Stimulated activated CD8-positive, alpha-beta memory T cell treated with anti-CD3 and anti-CD28 coated beads, Interleukin-2, amount 100 ng/mL, for 1 hour (primary cell): ENCODE results near the gene KCNE2.

ENCODE experiments used
- DNase-seq, 2 donors: peaks; one replicate each; pipeline ENCODE4 v3.0.0-alpha.2; 2020; ENCODE audit warnings: low read depth in 2 of 2

Gene KCNE2, protein sequence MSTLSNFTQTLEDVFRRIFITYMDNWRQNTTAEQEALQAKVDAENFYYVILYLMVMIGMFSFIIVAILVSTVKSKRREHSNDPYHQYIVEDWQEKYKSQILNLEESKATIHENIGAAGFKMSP

DNA sequence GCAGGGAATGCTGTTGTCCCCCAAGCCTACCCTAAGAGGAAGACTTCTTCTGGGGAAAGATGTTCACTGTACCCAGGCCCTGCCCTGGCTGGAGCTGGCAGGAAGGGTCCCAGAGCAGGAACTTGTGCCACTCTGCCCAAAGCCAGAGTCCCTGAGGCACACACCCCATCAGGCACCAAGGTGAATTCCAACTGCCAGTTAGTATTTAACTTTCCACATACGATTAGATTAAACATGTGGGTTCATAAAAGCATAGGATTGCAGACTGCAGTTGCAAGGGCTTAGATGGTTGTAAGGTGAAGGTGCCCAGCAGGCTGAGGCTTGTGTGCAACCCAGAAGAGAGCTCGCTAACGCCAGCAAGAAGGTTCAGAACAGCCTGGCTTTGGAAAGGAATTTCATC is at the start of gene KCNE2:
Gene KCNE2, plus strand, starts transcription at position 274 of the 400 bp plus-strand sequence. CDS start 6,473 bp downstream, outside the sequence.
- no peak for DNase-seq

DNA sequence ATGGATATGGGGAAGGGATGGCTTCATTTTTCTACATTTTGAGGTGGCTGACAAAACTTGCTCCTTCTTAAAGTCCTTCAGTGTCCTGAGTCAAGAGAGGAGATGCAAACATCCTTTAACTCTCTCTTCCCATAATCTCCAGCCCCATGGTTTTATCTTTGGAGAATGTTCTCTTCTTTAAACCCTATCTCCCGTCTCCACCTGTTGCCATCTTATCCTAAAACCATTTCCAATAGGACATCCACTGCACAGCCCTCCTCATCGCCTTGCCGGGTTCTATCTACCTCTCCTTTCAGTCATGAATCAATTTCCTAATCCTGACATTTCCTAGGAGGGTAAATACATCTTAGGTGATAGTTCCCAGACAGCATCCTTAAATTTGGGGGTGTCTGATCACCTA is 44.2 kb upstream of the KCNE2 start:
- no peak for DNase-seq

DNA sequence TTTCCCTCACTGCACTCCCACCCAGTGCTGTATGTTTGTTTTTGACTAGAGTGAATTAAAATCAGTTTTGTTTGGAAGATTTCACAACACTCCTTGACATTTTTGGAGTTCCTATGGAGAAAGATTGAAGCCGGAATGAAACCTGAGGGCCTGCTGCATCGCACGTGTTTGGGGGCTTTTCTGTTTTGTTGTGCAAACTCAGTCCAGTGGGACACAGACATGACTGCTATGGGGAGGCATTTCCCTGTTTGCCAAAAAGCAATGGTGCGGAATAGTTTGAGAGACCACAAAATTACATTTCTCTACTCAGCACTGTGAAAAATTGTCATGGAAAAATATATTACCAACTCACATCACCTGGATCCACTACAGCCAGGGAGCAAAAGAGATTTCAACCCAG is 43.8 kb upstream of the KCNE2 start:
- no peak for DNase-seq

DNA sequence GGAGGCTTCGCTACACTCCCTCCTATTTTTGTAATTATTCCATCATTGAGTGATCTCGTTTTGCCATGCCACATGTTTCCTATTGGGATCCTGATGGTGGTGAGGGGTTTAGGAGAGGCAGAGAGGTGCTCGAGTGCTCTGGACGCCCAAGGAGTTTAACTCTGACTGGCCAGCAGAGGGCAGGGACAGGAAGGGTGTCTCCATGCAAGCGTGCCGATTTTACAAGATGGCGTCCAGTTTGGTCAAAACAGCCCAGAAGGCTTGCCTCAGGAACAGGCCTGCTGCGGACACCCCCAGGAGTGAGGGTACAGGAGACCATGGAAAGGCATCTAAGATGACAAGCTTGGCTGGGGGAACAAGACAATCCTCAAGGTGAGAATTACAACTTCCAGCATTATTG is 33.8 kb upstream of the KCNE2 start:
- no peak for DNase-seq

DNA sequence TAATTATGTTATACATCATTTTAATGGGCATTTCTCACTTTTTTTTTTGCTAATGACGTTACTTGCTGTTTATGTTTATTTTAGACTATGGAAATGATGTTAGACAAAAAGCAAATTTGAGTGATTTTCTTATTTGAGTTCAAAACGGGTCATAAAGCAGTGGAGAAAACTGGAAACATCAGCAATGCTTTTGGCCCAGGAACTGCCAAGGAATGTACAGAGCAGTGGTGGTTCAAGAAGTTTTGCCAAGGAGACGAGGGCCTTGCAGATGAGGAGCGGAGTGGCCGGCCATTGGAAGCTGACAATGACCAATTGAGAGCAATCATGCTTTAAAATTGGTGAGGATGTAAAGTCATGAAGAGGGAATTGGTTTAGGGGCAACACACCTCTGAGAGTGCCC is 32.1 kb upstream of the KCNE2 start:
- DNase-seq = no peak

DNA sequence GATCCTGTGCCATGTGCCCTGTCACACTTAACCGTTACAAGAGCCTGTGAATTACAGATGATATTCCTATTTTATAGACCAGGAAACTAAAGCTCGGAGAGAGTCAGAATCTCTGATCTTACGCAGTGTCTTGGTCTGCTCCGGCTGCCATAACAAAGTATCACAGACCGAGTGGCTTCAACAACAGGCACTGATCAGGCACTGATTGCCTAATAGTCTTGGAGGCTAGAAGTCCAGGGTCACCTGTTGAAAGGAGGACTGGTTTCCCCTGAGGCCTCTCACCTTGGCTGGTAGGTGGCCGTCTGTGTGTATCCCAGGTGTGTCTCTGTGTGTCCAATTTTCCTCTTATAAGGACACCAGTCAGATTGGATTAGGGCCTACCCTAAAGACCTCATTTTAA is 31.5 kb upstream of the KCNE2 start:
- no peak for DNase-seq

DNA sequence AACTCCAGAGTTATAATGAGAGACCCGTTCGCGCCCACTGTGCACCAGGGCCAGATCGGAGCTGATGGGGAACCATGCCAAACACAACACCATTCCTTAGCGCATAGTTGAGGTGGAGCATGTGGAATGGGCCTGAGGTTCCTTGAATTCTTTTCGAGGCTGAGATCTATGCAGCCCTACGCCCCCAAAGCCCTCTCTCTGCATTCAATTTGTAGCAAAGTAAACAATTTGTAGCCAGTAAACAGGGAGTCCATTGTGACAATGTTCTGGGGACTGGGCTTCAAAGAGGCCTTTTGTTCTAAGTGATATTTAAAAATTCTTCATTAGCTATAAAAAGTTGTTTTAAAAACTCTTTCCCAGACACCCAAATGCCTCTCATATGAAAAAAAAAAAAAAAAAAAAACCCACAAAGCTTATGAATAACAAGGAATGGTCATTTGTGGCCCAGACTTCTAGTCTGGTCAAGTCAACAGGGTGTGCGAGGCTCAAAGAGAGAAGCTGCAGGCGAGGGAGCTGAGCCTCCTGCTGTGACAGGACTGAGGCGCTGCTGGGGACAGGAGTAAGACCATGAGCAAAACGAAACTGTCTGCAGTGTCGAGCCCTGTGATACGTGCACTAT is 30.6 kb upstream of the KCNE2 start:
- no peak for DNase-seq

DNA sequence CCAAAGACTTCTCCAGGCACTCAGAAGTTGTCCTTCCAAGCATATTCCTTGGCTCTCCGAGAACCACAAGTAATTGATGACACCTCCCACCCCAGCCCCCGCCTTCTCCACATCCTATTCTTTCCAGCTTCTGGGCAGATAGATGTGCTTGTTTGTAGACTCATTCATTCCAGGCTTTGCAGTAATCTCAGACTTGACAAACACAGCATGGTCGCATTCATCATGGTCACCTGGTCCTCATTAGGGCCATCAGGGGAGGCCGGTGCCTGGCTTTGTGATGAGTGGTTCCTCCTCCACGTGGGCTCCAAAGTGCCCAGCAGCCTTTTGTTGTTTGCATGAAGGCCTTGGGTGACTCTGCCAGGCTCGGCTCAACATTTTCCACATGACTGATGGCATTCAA is 28.5 kb upstream of the KCNE2 start:
- DNase-seq = no peak

DNA sequence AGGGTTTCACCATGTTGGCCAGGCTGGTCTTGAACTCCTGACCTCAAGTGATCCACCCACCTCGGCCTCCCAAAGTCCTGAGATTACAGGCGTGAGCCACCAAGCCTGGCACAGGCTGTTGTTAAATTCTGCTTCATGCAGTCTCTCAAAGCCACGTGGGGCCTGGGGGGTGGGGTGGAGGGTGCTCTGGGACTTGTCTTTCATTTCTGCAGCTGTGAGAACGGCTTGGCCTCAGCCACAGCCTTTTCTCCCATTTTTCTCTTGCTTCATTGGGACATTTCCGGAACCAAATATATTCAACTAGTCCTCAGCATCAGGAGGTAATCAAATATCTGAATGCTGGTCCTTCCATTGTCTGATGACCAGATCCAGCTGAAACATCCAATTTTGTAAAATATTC is 27.6 kb upstream of the KCNE2 start:
- no peak for DNase-seq

DNA sequence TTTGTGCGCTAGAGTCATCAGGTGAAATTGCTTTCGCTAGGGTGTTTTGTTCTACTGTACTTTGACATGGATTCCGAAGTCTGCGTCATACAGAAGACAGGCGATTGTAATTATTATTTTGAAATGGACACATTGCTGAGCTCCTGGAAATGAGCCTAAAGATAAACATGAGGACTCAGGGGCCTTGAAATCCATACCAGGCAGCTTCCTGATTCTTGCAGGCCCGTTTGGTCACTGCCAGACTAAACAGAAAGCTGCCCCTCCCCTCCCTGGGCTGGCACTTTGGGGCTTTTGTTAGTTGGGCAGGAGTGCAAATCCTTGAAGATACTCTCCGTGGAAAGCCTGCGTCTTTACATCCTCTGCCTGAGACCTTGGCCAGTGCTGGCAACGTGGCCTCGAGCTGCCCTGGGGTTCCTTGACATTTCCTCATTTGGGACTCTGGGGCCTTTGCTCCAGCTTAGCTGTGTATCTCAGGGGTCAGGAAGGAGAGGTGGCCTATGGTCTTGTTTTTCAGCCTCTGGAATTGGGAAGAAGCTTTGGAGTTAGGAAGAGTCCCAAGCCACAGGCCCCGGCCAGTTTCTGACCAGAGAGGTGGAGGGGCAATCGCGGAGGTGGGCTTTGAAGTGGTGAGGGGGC is 26.9 kb upstream of the KCNE2 start:
- no peak for DNase-seq

DNA sequence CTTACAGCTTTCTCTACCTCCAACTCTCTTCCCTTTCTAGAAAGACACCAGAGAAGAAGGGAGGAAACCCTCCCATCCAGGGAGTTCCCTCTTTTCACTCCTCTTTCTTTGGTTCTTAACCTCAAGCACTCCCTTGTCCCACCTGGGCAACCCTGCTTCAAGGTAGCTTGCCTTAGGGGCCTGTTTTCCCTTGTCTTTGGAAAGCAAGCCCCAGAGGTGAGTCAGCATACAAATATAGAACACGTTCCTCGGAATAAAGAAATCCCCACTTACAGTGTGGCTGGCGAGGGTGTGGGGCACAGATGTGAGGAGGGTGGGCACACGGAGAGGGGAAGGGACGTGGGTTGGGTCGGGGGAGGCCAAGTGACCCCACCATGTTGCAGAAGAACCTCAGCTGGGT is 26.1 kb upstream of the KCNE2 start:
- DNase-seq = no peak

DNA sequence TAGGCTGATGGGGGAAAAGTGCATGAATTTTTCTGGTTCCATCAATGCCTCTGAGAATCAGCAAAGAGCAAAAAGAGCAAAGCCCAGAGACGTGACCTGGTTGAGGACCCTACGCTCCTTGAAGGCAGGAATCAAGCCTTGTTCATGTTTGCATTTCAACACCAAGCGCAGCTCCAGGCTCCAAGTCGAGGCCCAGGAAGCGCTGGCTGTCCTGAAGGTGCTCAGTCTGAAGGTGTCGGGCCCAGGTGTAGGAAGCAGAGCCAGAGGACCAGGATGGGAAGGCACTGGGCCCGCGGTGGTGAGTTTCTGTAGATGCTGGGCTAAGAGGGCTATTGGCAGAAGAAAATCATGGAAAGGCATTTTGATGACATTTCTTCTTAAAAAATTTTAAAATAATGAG is 25.6 kb upstream of the KCNE2 start:
- no peak for DNase-seq

DNA sequence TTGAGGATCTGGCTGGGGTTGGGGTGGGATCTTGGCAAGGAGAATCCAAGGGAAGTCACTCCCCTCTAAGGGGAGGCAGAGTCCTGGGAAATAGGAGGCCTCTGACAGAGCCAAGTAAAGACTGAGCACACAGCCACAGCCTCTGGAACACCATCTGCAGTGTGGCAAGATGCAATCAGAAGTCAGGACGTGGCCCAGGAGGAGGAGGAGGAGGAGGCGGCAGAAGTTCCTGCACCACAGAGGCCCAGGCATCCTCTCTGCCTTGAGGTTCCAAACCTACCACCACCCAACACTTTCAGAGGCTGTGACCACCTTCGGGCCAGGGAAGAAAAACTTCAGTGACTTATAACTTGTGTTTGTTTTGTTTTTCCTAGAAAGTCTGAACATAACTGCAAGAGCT is 23.7 kb upstream of the KCNE2 start:
- no peak for DNase-seq

DNA sequence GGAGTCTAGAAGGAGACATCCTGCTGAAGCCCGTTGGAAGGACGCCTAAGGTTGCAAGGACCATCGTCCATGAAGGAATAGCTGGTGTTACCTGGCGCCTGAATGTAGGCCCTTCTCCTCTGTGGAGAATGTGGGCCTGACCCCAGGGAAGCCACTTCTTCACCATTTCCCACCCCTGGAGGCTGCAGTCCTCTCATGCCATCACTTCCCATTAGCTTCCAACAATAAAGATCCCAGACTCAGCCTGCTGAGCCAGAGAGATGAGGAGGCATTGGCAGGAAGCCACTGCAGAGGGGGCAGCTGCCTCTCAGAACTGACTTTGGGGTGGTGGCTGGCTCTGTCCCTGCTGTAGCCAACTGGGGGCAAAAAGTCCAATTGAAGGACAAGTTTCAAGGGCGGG is 21.3 kb upstream of the KCNE2 start:
- no peak for DNase-seq

DNA sequence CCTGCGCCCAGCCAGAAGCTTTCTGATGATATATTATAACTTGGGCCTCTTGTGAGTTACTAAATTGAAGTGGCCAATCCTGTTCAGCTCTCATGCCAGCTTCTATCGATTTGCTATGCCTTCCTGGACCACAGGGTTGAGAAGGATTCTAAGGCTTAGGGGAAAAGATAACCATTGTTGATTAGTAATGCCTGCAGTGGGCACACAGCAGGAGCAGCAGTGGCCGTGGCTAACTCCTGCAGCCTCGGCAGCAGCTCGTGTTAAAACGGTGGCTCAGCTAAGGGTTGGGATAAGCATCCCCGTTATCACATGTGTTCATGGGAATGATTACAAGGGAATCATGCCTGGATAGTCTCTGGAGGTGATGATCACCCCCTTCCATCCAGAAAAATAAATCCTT is 20.5 kb upstream of the KCNE2 start:
- DNase-seq = no peak

DNA sequence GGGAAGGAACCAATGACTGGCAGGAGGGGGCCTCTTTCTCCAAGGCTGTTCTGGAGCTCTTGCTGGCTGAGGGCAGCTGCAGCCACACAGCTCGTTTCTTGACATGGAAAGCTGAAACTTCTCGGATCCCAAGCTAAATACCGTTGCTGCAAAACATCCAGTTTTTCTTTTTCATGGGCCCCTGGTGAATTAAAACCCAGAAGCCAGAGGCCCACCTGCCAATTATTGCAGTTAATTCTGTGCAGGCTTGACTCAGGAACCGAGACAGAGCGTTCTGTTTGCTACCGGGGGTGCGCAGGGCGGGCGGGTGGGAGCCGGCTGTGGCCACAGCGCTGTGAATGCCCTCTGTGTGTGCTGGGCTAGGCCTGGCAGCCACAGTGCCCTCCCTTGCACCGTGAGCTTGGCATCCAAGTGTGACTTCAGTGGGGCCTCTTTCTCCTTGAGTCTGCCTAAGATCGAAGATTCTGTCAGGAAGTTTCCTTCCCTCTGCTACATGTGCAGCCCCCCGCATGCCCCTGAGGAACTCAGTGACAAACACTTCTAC is 19.9 kb upstream of the KCNE2 start:
- DNase-seq = no peak

DNA sequence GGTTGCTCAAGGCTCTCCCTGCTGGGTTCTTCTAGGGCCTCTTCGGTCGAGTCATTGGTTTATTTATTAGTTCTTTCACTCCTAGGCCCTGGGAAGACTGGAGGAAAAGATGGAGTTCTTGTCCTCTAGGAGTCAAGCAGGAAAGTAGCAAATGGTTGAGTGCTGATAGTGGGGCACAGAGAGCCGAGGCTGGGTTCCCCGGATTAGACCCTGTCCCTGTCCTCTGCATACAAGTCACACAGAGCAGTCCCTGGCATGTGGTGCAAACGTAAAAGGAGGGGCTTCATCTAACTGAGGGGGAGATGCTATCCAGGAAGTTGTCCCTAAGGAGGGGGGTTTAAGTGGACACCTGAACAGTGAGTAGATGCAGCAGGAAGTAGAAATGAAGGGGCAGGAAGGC is 19.2 kb upstream of the KCNE2 start:
- DNase-seq = no peak

DNA sequence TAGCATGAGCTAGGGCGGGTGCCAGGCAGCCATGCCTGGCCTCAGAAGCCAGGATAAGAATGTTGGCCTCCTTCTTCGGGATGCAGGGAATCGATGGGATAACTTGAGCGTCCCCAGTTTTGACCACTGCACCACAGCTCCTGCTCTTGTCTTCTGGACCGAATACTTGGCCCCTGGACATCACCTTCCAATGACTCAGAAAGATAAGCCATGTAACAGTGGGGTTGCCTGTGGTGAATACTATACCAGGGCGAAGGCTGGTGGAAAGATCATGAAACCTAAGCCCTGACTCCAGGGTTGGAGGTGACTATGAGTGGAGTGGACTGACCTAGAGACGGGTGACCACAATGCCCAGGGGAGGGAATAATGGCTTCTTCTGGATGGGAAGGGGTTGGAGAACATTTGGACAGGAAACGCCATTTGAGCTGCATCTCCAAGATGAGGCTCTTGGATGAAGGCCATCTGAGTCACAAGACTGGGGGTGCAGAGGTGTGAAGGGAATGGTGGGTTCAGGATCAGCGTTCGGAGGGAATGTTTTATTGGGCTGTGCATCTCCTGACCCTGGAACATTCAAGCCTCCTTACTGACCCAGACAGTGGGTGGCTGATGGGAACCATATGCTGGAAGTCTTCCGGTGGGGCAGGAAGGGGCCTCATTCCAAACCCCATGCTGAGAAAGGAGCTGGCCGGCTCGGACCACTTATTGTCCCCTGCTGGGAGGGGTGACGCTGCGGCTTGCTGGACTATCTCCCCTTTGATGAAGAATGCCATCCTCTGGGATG is 18.5 kb upstream of the KCNE2 start:
- no peak for DNase-seq

DNA sequence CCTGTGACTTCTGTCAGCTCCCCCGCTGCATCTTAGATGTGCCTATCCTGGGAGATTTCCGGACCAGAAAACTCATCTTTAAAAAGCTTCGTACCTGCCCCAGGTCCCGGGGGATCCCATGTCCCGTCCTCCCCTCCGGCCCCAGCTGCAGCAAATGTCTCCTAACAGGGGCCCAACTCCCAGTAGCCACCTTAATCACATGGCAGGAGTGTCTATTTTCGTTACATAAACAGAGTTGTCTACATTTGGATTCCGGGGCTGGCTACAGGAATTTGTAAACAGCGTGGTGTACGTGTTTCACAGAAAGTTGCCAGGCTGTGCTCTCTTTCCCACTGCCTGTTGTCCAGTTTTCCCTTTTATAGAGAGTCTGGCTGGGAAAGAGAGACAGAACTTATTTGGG is 17.9 kb upstream of the KCNE2 start:
- DNase-seq = no peak

DNA sequence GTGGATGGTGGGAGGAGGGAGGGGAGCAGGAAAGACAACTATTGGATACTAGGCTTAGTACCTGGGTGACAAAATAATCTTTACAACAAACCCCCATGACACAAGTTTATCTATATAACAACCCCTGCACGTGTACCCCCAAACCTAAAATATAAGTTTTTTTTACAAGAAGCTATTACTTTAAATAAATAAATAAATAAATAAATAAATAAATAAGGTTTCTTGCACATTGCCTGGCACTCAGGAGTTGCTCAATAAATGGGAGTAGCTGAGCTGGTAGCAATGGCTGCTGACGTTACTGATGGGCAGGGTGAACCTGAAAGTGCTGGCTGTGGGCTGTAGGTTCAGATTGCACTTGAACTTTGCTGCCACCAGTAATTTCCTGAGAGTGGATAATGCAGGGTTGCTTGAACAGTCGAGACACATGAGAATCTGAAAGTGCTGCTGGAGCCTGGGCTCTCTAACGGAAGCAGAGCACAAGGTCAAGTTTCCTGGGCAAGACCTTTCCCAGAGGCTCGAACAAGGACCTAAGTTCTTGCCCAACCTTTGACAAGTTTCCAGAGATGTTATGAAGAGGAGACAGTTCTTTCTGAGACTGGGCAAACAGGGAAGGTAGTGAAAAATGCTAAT is 14.8 kb upstream of the KCNE2 start:
- DNase-seq = no peak

DNA sequence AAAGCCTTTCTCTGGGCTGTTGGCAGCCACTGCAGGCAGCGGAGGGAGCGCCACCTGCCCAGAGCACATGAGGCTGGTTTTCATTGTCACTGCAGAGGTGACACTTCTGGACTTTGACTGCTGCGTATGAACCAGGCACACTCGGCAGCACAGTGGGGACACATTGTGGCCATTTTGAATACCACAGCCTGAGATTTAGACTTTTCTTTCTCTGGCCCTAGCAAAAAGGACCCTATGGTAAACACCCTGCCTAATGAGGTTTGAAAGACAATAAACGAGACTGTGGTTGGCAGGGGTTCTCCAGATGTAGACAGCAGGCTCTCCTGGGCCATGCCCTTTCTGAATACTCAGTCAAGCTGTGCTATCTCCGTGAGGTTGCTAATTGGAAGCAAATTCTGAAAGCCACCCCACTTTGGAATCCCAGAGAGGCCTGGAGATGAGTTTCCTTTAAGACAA is 12.0 kb upstream of the KCNE2 start:
- no peak for DNase-seq

DNA sequence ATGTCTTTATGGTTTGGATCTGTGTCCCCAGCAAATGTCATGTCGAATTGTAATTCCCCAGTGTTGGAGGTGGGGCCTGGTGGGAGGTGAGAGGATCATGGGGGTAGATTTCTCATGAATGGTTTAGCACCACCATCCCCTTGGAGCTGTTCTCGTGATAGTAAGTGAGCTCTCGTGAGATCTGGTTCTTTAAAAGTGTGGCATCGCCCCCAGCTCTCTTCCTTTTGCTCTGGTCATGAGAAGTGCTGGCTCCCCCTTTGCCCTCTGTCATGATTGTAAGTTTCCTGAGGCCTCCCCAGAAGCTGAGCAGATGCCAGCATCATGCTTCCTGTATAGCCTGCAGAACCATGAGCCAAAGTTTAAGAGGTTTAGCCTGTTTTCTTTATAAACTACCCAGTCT is 11.2 kb upstream of the KCNE2 start:
- no peak for DNase-seq
